HG03571 (cell line): ENCODE results near the gene SLC43A3.
"Not testable (repeated sequence)": the region's sequence is repeated elsewhere in the genome, so short reads cannot be mapped to it uniquely, and the experiment has no call there.

Source experiments
- ATAC-seq: cut with Tn5 transposase; IDR thresholded peaks from one replicate; pipeline ENCODE4 v1.9.1; 2021; ENCODE audit not compliant: unreplicated experiment

Gene SLC43A3

DNA sequence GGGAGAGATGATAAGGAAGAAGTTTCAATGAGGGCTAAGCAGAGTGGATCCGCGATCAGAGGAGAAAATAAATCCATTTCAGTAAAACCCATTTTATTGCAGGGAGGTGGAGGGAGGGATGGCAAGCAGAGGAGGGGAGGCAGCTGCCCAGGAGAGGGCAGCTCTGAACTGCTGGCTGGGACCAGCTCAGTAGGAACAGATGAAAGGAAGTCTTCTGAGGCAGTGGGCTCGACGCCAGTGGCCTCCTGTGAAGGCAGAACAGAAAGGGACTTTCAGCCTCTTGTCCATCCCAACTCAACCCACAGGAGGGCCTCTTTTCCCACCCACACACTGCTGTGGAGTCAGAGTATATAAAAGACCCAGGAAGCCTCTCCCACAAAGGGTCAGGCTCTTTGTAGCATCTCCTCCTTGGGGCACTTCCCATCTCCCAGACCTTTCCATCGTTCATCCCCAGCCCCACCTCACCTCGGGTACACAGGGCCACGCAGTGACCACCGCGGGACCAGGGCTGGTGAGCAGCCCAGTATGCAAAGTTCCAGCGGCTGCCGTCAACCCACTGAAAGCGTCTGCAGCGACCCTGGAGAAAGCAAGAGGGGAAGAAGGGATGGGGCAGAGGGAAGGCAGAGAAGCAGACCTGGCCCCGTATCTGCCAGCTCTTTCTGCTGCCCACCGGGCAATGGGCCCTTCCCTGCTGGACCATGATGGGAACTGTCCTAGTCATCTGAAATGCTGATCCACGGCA is 39.5 kb downstream of the SLC43A3 start:
- ATAC-seq: no peak

DNA sequence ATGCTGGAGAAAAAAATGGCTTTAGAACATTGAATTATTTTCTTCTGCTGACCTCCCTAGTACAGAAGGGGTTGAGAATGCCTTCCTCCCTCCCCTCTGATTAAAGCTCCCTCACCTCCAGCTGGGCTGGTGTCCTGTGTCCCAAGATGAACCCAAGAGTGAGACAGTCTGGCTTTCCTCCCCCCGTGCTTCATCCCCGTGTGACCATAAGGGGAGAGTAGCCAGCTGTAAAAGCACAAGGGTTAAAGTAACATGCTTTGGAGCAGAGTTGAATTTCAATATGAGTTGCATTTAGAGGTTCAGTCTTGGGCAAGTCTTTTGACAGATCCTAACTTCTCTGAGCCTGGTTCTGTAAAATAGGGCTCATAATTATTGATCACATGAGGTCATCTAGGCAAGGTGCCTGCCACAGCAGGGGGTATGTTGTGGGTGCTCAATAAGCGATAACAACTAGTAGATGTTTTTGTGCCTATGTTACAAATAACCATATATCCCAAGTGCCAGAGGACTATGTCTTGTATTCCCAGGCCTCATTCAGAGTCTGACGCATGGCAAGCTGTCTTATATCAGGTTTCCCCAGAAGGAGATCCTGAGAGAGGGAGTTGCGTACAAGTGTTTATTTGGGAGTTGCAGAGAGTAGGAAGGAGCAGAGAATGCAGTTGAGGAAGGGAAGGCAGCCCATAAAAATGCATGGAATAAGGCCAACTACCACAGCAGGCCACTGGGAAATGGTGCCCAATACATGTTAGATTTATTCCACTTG is 40.6 kb downstream of the SLC43A3 start:
- ATAC-seq: no peak

DNA sequence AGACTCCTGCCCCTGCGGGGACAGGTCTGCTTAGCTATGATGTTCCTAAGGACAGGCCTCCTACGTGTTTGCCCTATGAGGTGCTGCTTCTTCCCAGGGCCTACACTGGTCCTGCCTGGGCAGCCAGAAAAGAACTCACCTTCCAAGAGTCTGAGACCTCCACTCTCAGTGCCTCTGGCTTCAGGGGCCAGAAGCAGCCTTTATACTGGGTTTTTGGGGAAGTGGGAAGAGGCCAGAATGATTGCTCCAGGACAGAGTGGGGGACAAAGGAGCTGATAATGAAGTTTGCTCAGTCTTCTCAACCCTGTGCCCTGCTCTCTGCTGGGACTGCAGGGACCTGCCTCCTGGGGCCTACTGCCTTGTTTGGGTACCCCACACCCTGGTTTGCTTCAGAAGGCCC is 45.9 kb downstream of the SLC43A3 start, which contains the start of gene PRG3:
Gene PRG3, minus strand, starts transcription at position 176 of the 400 bp plus-strand sequence. CDS start 442 bp downstream, outside the sequence.
- no peak for ATAC-seq

DNA sequence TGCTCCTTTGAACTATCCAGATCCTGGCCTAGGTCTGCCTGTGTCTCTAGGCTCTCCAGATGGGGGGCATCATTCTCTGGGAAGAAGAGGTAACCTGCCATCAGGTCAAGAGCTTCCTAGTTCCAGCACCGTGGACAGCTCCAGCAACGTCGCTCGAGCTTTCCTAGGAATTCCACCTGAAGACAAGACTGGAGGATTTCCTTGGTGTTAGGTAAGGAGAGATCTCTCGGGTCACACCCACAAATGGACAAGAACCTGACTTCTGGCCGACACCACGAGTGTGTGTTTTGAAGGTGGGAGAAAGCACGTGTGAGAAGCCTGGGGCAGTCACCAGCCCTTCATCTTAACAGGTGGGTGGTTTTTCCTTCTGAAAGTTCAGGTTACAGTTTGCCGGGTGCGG is 47.2 kb downstream of the SLC43A3 start:
- ATAC-seq: no peak

DNA sequence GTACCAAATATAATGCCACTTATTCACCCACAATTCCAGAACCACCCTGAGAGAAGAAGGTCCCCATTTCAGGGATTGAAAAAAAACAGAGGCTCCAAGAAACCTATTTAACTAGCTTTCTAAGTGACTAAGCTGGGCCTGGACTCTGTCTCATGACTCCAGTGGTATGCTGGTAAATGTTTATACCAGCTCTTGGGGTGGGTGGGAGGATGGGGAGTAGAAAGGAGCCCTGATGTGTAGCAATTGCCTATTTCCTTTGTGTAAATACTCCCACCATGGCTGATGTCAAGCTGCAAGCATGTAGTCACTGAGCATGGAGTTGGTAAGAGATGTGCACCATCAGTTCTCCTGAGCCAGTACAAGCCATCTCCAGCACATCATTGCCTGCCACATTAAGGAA is 48.7 kb downstream of the SLC43A3 start:
- ATAC-seq: no peak

DNA sequence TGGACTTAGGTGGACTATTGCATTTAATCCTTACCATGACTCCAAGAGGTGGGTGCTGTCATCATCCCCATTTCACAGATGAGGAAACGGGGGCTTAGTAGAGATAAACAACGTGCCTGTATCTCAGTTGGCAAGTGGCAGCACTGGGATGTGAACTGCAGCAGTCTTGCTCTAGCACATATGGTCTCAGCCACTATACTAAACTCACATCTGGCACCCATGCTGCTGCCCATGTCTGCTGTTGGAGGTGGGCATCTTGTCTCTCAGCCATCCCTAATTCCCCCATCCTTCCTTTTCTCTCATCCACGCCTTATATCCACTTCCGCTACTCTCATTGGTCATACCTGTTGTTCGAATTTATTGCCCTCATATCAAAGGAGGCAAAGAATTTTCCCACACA is 49.8 kb downstream of the SLC43A3 start:
- ATAC-seq: no peak

DNA sequence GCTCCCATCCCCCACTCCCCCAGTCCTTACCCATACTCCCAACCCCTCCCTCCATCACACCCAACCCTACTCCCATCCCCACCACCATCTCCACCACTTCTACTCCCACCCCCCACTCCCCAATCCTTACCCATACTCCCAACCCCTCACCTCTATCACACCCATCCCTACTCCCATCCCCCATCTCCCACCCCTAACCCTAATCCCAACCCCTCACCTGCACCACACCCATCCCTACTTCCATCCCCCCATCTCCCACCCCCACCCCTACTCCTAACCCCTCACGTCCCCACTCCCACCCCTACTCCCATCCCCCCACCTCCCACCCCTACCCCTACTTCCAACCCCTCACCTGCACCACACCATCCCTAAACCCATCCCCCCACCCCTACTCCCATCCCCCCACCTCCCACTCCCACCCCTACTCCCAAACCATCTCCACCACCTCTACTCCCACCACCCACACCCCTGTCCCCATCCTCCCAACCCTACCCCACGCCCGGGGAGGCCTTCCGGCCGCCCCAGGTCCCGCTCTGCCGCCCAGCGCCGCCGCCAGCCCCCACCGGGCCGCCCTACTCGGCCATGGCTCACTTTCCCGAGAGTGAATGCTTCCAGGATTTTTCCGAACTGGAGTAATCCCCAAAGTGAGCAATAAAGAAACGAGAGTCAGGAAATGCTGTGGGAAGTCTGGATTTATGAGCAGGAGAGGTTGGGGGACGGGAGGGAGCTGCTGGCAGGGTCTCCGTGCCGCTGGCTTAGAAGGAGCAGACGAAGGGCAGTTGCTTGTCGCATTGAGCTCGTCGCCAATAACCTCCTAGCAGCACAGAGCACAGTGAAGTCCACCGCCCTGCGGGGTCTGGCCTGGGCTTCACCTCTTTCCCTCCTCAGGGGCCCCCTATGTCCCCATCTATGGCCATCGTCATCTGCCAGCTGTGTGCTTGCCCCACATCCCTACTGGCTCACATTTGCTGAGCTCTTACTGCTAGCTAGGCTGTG is 50.5 kb downstream of the SLC43A3 start:
- ATAC-seq: no peak

DNA sequence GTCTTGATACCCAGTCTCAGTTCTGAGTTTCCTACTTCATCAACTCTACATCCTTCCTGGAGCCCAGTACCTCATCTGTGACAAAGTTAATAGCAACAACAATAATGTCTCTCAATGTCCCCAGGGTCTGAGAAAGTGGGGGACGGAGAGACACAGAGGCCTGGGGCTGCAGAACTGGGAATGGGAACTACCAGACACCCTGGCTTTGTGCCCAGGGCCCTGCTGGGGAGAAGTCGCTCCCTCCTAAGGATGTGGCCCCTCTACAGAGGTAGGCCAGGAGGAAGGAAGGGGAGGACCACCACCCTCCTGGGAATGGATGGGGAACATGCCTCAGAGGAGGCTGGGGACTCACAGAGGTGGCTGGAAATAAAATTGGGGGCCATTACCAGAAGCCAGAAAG is 51.4 kb downstream of the SLC43A3 start:
- no peak for ATAC-seq

DNA sequence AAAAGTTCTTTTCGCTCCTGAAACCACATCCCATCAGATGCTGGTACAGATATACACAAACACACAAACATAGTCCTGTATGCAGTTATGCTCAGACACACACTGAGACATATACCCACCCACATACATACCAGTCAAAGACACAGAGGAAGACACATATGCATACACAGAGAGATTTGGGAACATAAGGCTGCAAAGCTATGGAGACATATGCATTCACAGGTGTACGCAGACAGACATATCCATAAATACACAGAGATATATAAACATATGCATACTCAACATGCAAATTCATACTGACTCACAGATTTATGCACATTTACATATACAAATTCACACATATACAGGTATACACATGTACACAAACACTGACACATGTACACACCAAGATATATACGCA is 52.0 kb downstream of the SLC43A3 start:
- no peak for ATAC-seq

DNA sequence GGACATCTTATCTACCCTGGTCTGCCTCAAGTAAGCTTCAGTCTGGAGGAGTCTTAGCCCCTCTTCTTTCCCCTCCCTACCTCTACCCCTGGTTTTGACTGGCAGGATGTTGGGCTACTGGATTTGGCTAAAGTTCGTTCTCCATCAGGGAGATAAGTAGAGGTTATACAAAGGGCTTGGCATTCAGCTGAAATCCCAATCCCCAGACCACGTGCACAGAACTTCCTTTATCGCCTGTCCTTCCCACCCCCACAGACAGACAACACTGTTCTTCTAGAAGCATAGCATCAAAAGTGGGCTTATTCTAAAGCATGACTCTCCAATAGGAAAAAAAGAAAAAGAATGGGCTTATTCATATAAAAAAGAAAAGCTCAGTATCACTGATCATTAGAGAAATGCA is 53.8 kb downstream of the SLC43A3 start:
- ATAC-seq: no peak

DNA sequence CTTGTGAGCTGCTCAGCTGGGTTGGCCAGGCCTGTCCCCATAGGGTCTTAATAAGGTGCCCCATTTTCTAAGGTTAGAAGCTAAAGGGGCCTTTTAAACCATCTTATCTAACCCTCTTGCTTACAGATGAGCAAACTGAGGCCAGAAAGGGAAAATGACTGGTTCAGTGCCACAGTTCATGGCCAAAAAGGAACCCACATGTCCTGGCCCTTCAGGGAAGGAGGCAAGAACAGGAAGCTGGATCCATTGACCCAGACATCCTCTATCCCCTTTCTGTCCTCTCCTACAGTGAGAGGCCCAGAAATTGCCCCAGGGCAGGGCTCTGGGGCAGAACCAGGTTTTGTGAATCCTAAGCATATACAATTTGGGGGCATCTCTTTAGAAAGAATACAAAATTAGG is 56.0 kb downstream of the SLC43A3 start:
- ATAC-seq: no peak

DNA sequence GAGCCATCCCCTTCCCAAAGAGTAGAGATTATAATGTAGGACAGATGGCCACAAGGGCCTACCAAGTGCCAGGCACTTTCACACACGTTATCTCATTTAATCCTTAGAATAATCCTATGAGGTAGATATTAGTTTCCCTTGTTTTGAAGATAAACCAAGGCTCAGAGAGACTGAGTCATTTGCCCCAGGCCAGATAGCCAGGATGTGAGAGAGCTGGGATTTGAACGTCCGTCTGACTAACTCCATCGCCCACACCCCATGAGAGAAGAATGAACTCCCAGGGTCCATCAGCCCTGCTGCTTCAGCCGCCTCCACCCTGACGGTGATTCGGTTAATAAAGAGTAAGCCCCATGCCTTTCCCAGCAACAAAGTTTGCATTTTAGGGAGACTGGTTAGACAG is 56.7 kb downstream of the SLC43A3 start:
- ATAC-seq: no peak

DNA sequence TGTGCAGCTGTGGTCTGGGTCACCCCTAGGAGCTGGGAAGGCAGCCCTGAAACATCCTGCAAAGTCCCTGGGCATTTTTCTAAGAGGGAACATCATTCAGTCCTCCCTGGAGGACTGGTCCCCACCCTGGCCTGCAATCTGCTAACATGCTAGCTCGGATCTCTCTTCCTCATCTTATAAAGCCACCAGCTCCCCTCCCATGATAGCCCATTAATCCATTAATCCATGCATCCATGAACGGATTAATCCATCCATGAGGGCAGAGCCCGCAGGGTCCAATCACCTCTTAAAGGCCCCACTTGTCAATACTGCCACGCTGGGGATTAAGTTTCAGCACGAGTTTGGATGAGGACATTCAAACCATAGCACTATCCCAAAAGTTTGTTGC is 58.1 kb downstream of the SLC43A3 start:
- no peak for ATAC-seq

DNA sequence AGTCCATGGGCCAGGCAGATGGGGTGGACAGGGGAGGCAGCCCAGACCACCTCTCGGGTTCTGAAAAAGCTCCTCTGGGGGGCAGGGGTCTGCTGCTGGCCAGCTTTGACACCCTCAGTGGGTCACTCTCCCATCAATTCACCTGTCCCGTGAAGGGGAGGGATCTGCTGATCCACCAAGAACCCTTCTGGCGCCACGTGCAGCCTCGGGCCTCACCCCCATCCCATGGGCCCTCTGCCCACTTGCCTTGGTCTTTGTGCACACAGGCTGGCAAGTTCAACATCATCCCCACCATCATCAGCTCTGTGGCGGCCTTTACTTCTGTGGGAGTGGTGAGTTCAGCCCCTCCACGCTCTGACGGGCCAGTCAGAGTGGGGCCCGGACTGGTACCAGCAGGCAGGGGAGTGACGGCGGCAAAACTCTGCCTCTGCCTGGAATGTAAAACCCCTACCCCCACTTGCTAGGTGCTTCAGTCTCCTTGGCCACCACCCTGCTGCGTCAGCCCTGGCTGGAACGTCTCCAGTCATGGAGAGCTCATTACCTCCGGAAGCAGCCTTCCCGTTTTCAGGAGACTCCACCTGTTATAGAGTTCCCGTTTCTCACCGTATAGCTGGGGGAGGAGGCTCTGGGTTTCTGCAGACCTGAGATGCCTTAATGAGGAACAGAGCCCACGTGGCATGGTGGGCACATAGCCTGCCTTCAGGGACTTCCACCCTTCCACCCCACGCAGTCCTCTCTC is 58.6 kb downstream of the SLC43A3 start:
- no peak for ATAC-seq

DNA sequence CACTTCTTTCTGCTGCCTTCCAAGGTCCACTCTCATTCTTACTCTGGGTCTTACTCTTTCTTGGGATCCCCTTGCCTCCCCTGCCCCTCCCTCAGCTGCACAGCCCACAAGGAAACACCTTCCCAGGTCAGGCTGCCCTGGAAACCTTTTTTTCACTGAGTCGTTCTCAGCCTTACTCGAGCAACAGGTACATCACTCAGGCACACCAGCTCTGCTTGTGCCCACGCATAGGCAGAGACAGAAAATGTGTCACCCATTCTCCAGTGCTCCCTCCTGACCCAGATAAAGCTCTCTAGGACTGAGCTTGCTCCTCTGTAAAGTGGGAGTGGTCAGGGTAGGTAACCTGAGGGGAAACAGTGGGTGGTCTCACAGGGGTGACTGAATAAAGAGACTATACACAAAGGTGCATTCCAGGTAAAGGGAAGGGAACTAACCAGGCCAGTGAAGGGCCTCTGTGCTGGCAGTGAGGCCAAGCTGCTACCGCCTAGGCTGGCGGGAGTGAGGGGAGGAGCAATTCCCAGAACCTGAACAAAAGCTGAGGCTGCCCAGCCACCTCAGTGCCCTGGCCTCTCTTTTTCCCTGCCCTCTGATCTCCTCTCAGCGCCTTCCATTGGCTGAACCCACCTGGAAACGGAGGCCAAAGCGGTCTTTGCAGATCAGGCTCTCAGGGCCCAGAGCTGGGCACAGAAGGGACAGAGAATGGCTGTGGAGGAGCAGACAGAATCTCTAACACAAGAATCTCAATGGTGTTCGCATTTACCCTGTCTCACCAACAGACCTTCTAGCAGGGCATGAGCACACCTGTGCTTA is 61.9 kb downstream of the SLC43A3 start:
- no peak for ATAC-seq

DNA sequence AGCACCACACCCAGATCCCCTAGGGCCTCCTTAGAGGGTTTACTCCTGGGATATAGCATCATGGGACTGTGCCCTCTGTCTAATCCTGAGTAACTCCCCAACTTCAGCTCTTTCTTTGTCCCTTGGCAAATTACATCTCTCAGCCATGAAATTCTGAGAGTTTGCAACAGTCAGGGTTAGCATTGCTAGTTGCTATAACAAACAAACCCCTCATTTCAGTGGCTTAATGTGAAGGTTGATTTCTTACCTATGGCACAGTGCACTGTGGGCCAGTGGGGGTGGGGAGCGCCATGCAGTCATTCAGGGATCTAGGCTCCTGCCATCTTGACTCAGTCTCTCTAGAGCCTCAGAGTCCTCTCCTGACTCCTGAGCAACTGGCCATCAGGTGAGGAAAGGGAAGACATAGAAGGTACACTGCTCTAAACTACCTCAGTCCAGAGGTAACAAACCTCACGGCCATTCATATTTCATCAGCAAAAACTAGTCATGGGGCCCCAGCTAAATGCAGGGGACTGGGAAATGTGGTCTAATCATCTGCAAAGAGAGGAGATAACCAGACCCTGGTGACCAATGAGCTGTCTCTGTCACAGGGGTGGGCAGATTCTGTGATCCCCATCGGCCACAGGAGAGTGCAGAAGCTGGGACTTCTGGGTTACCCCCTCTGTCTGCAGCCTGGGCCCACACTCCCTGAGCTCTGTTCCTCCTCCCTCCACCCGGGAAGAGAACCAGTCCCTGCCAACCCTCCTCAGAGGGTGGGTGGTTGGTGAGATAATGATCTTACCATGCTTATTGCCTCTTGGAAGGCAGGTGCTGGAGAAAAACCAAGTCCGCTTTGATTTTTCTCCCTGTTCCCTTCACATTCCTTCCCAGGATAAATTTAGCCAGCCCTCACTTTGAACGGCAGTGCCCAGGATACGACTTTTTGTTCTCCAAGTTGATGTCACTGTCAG is 63.5 kb downstream of the SLC43A3 start:
- no peak for ATAC-seq

DNA sequence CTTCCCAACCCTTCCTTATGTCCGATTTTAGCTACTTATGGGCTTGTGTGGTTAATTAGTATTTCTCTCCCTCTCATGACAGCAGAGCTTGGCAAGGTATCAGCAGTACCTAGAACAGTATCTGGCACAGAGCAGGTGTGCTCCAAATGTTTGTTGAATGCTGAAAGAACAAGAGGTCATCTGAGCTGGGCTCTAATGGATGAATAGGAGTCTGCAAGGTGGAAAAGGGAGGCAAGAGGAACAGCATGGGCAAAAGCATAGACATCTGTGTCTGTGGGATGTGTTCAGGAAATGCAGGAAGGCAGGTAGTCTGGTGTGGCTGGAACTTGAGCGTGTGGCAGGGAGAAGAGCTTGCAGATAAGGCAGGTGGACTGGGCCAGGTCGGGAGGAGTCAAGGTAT is 65.0 kb downstream of the SLC43A3 start:
- ATAC-seq: no peak

DNA sequence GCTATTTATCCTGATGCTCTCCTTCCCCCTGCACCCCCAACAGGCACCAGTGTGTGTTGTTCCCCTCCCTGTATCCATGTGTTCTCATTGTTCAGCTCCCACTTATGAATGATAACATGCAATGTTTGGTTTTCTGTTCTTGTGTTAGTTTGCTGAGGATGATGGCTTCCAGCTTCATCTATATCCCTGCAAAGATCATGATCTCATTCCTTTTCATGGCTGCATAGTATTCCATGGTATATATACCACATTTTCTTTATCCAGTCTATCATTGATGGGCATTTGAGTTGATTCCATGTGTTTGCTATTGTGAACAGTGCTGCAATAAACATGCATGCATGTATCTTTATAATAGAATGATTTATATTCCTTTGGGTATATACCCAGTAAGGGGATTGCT is 65.5 kb downstream of the SLC43A3 start:
- ATAC-seq: not testable (repeated sequence)

DNA sequence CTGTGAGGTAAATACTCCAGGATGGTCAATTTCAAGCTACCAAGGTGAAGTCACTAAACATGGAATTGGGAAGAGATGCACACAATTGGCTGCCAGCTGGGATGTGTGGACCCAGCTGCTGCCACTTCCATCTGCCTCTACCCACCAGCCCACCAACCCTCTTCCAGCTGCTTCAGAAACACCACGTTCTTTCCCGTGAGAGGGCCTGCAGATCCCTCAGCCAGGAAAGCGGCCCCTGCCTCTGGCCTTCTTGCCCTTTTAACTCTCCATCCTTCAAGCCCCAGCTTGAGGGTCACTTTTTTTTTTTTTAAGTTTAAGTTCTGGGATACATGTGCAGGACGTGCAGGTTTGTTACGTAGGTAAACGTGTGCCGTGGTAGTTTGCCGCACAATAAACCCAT is 65.9 kb downstream of the SLC43A3 start:
- no peak for ATAC-seq
